Right cardiac atrium (tissue), 5 donors: ENCODE data around the gene MAGT1. TPM values are rescaled to one million over a fixed set of nuclear protein-coding genes. Genes with fewer than 3 reads are reported as not detected.
"Not testable (repeated sequence)": the region's sequence is repeated elsewhere in the genome, so short reads cannot be mapped to it uniquely, and the experiment has no call there.

ENCODE experiments used
- ATAC-seq, 2 donors: fragments of 200-7000 bp; cut with Tn5 transposase; one replicate each; pipeline versions ENCODE4 v1.8.0 to v1.9.1; 2020; ENCODE audit warnings: moderate library complexity in 2 of 2, mild to moderate bottlenecking in 1 of 2
- DNase-seq, 3 donors: peaks; one replicate each; pipeline ENCODE4 v3.0.0-alpha.2; 2020
- H3K27ac ChIP-seq: one replicate; pipeline ENCODE4 v1.5.1; 2013; ENCODE audit warnings: mild to moderate bottlenecking, low read length, control low read depth, moderate library complexity
- H3K27me3 ChIP-seq: one replicate; pipeline ENCODE4 v1.6.1; 2013; ENCODE audit not compliant: control insufficient read depth, insufficient read depth
- H3K4me1 ChIP-seq: one replicate; pipeline ENCODE4 v1.6.1; 2013; ENCODE audit warnings: low read length; ENCODE audit not compliant: control insufficient read depth, insufficient read depth
- H3K4me3 ChIP-seq: one replicate; pipeline ENCODE4 v1.5.1; 2013; ENCODE audit warnings: low read length, control low read depth
- H3K9me3 ChIP-seq: one replicate; pipeline ENCODE4 v1.6.1; 2013; ENCODE audit warnings: low read length; ENCODE audit not compliant: control insufficient read depth
- WGBS: extraction: QIAGEN DNeasy Blood & Tissue Kit; methylation state at CpG from one replicate; pipeline ENCODE4 v1.1.7; 2013; 5-methylcytosine and 5-hydroxymethylcytosine counted together
- intact Hi-C, 4 donors: fragments of 100-400 bp; cut with DNase I; formaldehyde crosslinking; loops; one replicate each; pipeline versions ENCODE4 v1.11.0 to v1.14.0; 2022 to 2023
- polyA plus RNA-seq: library from polyadenylated mRNA; stranded (reverse); fragments of 200-250 nt; gene quantifications from one replicate; pipeline ENCODE4 v1.2.3, GENCODE V29; 2013
- total RNA-seq, 4 donors: library from RNA; stranded (reverse); fragmentation: NEBNext Ultra II Directional; extraction: Animal tissue kit (Norgen Biotek cat#: 25700); gene quantifications; one replicate each; pipeline ENCODE4 v1.2.1, GENCODE V29; 2021
- donor health status: healthy with polysubstance abuse.
- donor health status: DM: no; HTN: yes; CAD: no.
- donor health status: DM: no; HTN: no; CAD: no.
- donor health status: DM: no; HTN: yes; CAD: no; lungs with severe emphysema.
- donor health status: DM: yes; HTN: yes; CAD: no.

MAGT1 gene
- total and polyA plus RNA-seq, 5 donors: 31.1 to 66.4 (median 55.1) TPM

DNA sequence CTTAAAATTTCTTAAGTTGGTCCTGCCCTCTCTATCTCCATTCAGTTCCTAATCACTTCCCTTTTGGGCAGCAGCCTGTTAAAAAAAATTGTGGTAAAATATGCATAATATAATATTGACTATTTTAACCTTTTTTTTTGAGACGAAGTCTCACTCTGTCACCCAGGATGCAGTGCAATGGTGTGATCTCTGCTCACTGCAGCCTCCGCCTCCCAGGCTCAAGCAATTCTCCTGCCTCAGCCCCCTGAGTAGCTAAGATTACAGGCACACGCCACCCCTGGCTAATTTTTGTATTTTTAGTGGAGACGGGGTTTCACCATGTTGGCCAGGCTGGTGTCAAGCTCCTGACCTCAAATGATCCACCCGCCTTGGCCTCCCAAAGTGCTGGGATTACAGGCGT lies 24.1 kb upstream of the MAGT1 start:
- not testable (repeated sequence) for H3K9me3 ChIP-seq, ATAC-seq, DNase-seq, H3K27ac ChIP-seq, H3K4me1 ChIP-seq, H3K4me3 ChIP-seq, H3K27me3 ChIP-seq
- WGBS: 79% methylated on average over 6 of the region's 6 CpGs
- intact Hi-C loops: loop anchor here in 1 of 4 donors (10.0 kb wide), 1 partner anchor 105 kb away; no protein-coding TSS in a partner anchor

DNA sequence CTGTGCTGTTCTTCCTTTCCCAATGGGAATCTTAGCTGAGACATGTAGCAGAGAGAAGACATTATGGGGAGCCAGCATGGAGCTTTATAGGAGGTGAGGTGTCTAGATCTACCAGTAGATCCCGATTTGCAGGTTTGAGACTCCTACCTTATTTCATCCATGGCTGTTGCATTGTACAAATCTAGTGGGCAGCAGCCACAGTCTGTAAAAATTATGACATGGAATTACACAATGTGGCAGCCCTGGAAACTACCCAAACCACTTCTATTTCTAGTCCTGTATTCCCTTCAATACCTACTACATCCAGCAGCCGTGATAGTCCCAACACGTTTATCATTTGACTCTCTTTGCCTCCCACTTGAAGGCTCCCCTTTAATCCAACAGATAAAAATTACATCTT lies 23.3 kb upstream of the MAGT1 start:
- Histone ChIP-seq H3K27ac (no peak overlapping the region), H3K4me3 (no peak overlapping the region), H3K27me3 (no peaks in the 10 kb centered on the region), H3K4me1 (no peaks in the 10 kb centered on the region), H3K9me3 (no peaks in the 10 kb centered on the region)
- ATAC-seq: no peak
- no peak for DNase-seq
- 50% methylated on average over 3 of the region's 3 CpGs for WGBS
- intact Hi-C loops: loop anchor here in 1 of 4 donors (10.0 kb wide), 1 partner anchor 106 kb away; no protein-coding TSS in a partner anchor

DNA sequence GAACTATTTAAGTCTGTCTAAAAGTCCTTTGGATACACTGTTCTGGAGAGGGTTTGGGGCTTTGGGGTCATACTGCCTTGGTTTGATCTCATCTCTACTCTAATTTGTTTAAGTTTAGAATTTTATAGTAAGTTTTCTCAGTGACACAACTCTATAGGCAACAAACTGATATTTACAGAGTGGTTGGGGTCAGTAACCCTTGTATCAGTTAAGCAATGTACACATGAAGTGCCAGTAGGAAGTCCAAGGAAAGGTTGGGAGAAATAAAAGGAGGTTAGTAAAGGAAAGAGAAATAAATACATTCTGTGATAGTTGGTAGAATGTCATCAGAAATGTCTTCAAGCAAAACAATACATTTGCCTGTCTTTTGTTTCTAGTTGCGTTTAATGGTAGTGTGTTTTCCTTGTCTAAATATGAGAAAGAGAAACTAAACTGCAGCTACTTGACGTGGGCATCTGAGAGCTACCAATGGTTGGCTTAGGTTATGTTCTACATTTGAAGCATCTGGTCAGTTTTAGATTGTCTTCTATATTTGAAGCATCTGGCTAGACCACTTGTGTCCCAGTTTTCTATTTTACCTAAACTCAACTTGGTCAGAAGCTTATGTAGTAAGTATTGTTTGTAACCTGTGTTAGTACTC lies 22.2 kb upstream of the MAGT1 start:
- no peak for ATAC-seq
- H3K4me1 ChIP-seq: no peaks in the 10 kb centered on the region
- H3K27ac ChIP-seq: no peak overlapping the region
- DNase-seq: no peak
- H3K4me3 ChIP-seq: no peak overlapping the region
- no peaks in the 10 kb centered on the region for H3K9me3 ChIP-seq
- 52% methylated on average over 2 of the region's 2 CpGs for WGBS
- intact Hi-C loops: loop anchor here in 1 of 4 donors (10.0 kb wide), 1 partner anchor 107 kb away; no protein-coding TSS in a partner anchor
- H3K27me3 ChIP-seq: no peaks in the 10 kb centered on the region

DNA sequence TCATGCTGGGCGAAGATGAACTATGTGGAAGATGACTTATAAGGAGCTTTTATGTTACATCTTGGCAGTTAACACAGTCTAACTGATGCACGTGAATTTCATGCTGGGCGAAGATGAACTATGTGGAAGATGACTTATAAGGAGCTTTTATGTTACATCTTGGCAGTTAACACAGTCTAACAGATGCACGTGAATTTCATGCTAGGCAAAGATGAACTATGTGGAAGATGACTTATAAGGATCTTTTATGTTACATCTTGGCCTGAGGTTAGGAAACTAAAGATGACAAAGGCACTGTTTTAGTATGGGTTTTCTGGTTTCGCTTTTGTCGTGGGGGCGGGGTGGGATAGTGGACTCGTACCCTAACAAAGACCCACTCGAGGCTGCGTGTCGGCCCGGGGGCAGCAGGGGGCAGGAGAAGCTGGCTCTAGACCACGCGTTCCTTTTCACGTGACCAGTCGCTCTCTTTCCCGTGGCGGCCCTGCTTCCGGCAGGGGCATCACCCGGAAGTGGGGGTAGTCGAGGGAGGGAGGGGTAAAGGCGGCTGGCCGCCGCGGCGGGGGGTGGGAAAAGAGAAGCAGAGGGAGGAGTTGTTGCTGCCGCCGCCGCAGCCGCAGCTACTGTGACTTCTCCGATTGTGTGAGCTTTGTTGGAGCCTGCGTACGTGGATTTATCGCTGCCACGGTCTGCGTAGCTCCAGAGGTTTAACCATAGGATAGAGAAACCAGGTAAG lies 15.0 kb upstream of the MAGT1 start, which contains the start of gene ATP7A:
Gene ATP7A (plus strand): TSS at position 586 of the 733 bp plus-strand sequence. CDS start 60,949 bp downstream, outside the sequence.
- ATAC-seq (peak; percentile 98), DNase-seq (peak; percentile 89 to 95 (median 94))
- Histone ChIP-seq H3K9me3 (no peaks in the 10 kb centered on the region), H3K27ac (peak within 1 kb of the TSS; percentile 95), H3K4me1 (no peaks in the 10 kb centered on the region), H3K27me3 (no peaks in the 10 kb centered on the region), H3K4me3 (peak within 1 kb of the TSS; percentile 96)
- 1% methylated on average over 35 of the region's 36 CpGs for WGBS
- intact Hi-C loops: loop anchor here in 1 of 4 donors (10.0 kb wide), 1 partner anchor 115 kb away; no protein-coding TSS in a partner anchor

DNA sequence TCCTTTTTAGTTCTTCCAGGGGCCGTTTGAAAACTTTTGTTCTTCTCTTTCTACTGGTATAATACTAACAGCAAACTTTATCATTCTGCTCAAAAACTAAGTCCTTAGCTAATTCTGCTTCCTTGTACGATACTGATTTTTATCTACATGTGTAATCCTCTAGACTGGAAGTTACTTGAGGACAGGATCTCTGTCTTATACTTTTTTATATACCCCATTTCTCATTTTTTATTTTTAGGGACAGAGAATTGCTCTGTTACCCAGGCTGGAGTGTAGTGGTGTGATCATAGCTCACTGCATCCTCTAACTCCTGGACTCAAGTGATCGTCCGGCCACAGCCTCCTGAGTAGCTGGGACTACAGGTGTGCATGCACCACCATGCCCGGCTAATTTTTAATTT lies 6.3 kb upstream of the MAGT1 start:
- H3K4me3 ChIP-seq: peak overlapping the region; percentile 98
- intact Hi-C loops: no loop called here
- H3K4me1 ChIP-seq: no peaks in the 10 kb centered on the region
- no peak for DNase-seq
- 77% methylated on average over 5 of the region's 5 CpGs for WGBS
- no peaks in the 10 kb centered on the region for H3K27me3 ChIP-seq
- no peak overlapping the region for H3K27ac ChIP-seq
- H3K9me3 ChIP-seq: no peaks in the 10 kb centered on the region
- ATAC-seq: no peak

DNA sequence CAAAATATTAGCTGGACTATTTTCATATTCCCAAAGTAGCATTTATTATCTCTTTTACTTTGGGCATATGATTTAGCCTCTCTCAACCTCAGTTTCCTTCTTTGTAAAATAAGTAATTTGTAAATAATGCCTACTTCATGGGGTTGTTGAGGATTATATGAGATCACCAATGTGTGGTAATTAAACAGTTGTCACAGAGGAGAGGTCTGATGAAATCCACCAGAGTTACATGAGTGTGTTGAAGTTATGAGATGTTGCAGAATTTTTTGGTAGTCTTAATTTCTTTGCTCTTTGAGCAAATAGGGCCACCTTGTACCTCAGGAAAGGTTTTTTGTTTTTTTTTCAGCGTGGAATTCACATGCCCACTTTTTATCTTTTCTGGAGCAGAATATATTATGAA lies 5.5 kb upstream of the MAGT1 start:
- ATAC-seq: no peak
- Histone ChIP-seq H3K4me1 (no peaks in the 10 kb centered on the region), H3K27ac (no peak overlapping the region)

DNA sequence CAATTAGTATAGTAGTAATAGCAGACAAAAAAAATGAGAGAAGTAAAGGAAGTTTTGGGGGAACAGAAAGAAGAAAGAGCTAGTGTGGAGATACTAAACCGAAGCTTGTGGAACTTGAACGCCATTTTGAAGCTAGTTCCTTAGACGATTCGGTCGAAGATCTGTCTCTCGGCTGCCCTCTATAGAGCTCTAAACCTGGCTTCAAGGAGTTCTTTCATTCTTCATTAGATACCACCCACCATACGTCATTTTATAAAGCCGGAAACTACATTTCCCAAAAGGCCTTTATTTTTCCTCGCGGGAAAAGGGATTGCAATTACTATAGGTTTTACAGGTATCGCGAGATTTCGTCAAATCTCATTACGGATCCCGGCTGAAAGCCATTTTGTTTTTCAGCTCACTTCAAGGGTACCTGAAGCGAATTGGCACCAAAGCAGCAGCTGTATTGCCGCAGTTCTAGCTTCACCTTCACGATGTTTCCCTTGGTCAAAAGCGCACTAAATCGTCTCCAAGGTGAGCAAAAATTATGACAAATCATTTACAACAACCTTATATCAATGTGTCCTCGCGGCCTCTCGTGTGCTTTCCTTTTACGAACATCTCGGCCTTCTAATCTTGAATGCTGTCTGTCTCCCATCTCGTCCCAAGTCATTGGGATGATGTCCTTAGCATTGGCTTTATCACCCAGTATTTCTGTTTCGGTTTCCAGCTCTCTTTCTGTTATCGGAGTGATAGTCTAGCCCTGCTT lies 4.0 kb upstream of the MAGT1 start, which contains the start of gene COX7B:
Gene COX7B (plus strand): TSS at position 388 of the 748 bp plus-strand sequence. CDS start 86 bp downstream, at position 474.
- Histone ChIP-seq H3K4me1 (no peaks in the 10 kb centered on the region), H3K27me3 (no peaks in the 10 kb centered on the region), H3K27ac (peak within 1 kb of the TSS; percentile 95), H3K9me3 (no peaks in the 10 kb centered on the region), H3K4me3 (peak within 1 kb of the TSS; percentile 98)
- WGBS: under 1% methylated on average over 28 of the region's 28 CpGs
- intact Hi-C loops: loop anchor here in 1 of 4 donors (10.0 kb wide), 1 partner anchor 114 kb away; the partner anchor contains the start of gene ATRX
- DNase-seq: peak in 2 of 3 donors; percentile 41 to 59
- peak; percentile 85 to 88 for ATAC-seq

More for the DNA sequence above, 5.5 kb upstream of the MAGT1 start:
- no peaks in the 10 kb centered on the region for H3K9me3 ChIP-seq
- no peaks in the 10 kb centered on the region for H3K27me3 ChIP-seq
- intact Hi-C loops: no loop called here
- no peak for DNase-seq
- WGBS: 69% methylated on average over 1 of the region's 1 CpG
- H3K4me3 ChIP-seq: peak overlapping the region; percentile 98

DNA sequence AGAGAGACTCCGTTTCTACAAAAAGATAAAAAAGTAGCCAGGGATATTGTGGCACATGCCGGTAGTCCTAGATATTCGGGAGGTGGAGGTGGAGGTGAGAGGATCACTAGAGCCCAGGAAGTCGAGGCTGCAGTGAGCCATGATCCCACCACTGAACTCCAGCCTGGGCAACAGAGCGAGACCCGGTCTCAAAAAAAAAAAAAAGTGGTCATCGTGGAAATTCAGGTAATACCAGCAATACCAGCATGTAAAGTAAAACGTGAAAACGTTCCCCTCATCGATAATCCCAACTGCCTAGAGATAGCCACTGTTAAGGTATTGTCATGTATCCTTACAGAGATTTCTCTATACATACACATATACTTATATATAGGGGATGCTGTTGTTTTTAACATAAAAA lies 1.5 kb downstream of the MAGT1 start:
- intact Hi-C loops: loop anchor here in 1 of 4 donors (10.0 kb wide), 1 partner anchor 109 kb away; the partner anchor contains the start of gene ATRX
- WGBS: 75% methylated on average over 10 of the region's 10 CpGs
- no peak for DNase-seq
- H3K4me3 ChIP-seq: no peak overlapping the region
- no peak overlapping the region for H3K27ac ChIP-seq
- no peaks in the 10 kb centered on the region for H3K9me3 ChIP-seq
- H3K4me1 ChIP-seq: no peaks in the 10 kb centered on the region
- no peaks in the 10 kb centered on the region for H3K27me3 ChIP-seq
- ATAC-seq: no peak

DNA sequence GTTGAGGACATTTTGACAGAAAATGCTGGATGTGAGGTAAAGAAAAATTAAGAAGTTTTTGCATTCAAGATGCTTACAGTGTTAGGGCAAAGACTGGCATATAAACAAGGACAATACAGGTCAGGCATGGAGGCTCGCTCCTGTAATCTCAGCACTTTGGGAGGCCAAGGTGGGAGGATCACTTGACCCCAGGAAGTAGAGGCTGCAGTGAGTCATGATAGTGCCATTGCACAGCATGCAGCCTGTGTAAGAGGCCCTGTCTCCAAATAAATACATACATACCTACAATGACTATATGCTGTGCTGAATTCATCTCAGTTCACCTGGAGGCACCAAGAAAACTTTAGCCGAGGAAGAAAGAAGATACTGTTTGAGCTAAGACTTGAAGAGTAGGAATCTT lies 2.3 kb downstream of the MAGT1 start:
- ATAC-seq: no peak
- Histone ChIP-seq H3K4me3 (no peak overlapping the region), H3K27me3 (no peaks in the 10 kb centered on the region), H3K27ac (no peak overlapping the region), H3K4me1 (no peaks in the 10 kb centered on the region), H3K9me3 (no peaks in the 10 kb centered on the region)
- no peak for DNase-seq
- intact Hi-C loops: loop anchor here in 1 of 4 donors (10.0 kb wide), 1 partner anchor 108 kb away; the partner anchor contains the start of gene ATRX
- 95% methylated on average over 2 of the region's 2 CpGs for WGBS

DNA sequence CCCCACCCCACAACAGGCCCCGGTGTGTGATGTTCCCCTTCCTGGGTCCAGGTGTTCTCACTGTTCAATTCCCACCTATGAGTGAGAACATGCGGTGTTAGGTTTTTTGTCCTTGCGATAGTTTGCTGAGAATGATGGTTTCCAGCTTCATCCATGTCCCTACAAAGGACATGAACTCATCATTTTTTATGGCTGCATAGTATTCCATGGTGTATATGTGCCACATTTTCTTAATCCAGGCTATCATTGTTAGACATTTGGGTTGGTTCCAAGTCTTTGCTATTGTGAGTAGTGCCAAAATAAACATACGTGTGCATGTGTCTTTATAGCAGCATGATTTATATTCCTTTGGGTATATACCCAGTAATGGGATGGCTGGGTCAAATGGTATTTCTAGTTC lies 13.8 kb downstream of the MAGT1 start:
- ATAC-seq, H3K27me3 ChIP-seq, DNase-seq, H3K27ac ChIP-seq, intact Hi-C loops, H3K4me1 ChIP-seq, H3K4me3 ChIP-seq, H3K9me3 ChIP-seq: not testable (repeated sequence)
- 91% methylated on average over 4 of the region's 4 CpGs for WGBS
